Cardiac fibroblast (primary cell): Measurements from ENCODE around the gene CLDN18.

Experiments used
- DNase-seq, 2 donors: peaks; one replicate each; pipeline versions ENCODE4 v3.0.0 to v3.0.0-alpha.2; 2010; ENCODE audit warnings: low read depth in 2 of 2
- H3K4me3 ChIP-seq, 2 donors: replicated peaks in 1 of 2; 1 replicate in 1 of 2; 2 replicates in 1 of 2; pipeline ENCODE4 v1.5.1; 2011; ENCODE audit warnings: low read depth in 2 of 2, low read length in 2 of 2, mild to moderate bottlenecking in 2 of 2, moderate library complexity in 1 of 2
- CTCF ChIP-seq: IDR thresholded peaks from one replicate; pipeline ENCODE4 v1.5.1; 2011; ENCODE audit warnings: low read depth, mild to moderate bottlenecking, low read length, inconsistent platforms

Gene CLDN18

GRCh38 chr3:138023754-138024153 lies 13.8 kb downstream of the CLDN18 start:
- no peak overlapping the region for H3K4me3 ChIP-seq
- DNase-seq: no peak
- TF ChIP-seq CTCF: no peak

- no peak overlapping the region for H3K4me3 ChIP-seq
- DNase-seq: no peak
- TF ChIP-seq CTCF: no peak
Observed at GRCh38 chr3:138025553-138025952, 15.6 kb downstream of the CLDN18 start.

- TF ChIP-seq CTCF: no peak
- H3K4me3 ChIP-seq: no peak overlapping the region
- no peak for DNase-seq
Observed at GRCh38 chr3:138027821-138028220, 17.9 kb downstream of the CLDN18 start.

- no peak overlapping the region for H3K4me3 ChIP-seq
- no peak for TF ChIP-seq CTCF
- no peak for DNase-seq
Observed at GRCh38 chr3:138030734-138031280, 20.8 kb downstream of the CLDN18 start.

GRCh38 chr3:138031536-138031935 lies 21.6 kb downstream of the CLDN18 start:
- H3K4me3 ChIP-seq: no peak overlapping the region
- no peak for TF ChIP-seq CTCF
- DNase-seq: no peak

DNA sequence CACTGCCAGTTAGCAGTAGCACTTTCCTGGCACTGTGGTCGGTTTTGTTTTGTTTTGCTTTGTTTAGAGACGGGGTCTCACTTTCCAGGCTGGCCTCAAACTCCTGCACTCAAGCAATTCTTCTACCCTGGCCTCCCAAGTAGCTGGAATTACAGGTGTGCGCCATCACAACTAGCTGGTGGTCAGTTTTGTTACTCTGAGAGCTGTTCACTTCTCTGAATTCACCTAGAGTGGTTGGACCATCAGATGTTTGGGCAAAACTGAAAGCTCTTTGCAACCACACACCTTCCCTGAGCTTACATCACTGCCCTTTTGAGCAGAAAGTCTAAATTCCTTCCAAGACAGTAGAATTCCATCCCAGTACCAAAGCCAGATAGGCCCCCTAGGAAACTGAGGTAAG lies 22.6 kb downstream of the CLDN18 start:
- no peak overlapping the region for H3K4me3 ChIP-seq
- no peak for DNase-seq
- no peak for TF ChIP-seq CTCF

DNA sequence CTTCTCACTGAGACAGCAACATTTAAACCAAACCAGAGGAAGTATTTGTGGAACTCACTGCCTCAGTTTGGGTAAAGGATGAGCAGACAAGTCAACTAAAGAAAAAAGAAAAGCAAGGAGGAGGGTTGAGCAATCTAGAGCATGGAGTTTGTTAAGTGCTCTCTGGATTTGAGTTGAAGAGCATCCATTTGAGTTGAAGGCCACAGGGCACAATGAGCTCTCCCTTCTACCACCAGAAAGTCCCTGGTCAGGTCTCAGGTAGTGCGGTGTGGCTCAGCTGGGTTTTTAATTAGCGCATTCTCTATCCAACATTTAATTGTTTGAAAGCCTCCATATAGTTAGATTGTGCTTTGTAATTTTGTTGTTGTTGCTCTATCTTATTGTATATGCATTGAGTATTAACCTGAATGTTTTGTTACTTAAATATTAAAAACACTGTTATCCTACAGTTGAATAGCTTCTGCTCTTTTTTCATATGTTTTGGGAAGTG lies 23.3 kb downstream of the CLDN18 start:
- H3K4me3 ChIP-seq: no peak overlapping the region
- no peak for TF ChIP-seq CTCF
- DNase-seq: no peak
